CD14-positive monocyte (primary cell): ENCODE data around the gene TCEAL7. TPM values are rescaled to one million over a fixed set of nuclear protein-coding genes. Genes with fewer than 3 reads are reported as not detected.

Experiments
- DNase-seq, 3 donors: peaks; one replicate each; pipeline ENCODE4 v3.0.0-alpha.2; 2011 to 2022
- H2AFZ ChIP-seq: 2 replicates; pipeline ENCODE4 v1.6.0; 2012; ENCODE audit warnings: mild to moderate bottlenecking, low read depth, low read length, inconsistent platforms; ENCODE audit not compliant: insufficient read depth, poor library complexity, severe bottlenecking
- H3K27ac ChIP-seq, 2 donors: 1 replicate in 1 of 2; 2 replicates in 1 of 2; pipeline ENCODE4 v1.5.1; 2012 to 2013; ENCODE audit warnings: low read length in 2 of 2, control low read depth in 1 of 2, inconsistent platforms in 1 of 2, low read depth in 1 of 2, mild to moderate bottlenecking in 1 of 2
- H3K27me3 ChIP-seq, 2 donors: one replicate each; pipeline versions ENCODE4 v1.6.0 to v1.6.1; 2011 to 2013; ENCODE audit warnings: low read length in 2 of 2; ENCODE audit not compliant: control insufficient read depth in 2 of 2, insufficient read depth in 2 of 2
- H3K36me3 ChIP-seq, 2 donors: replicated peaks in 1 of 2; 1 replicate in 1 of 2; 2 replicates in 1 of 2; pipeline versions ENCODE4 v1.5.1 to v1.6.1; 2012 to 2013; ENCODE audit warnings: low read length in 2 of 2, control low read depth in 1 of 2, inconsistent platforms in 1 of 2, mild to moderate bottlenecking in 1 of 2; ENCODE audit not compliant: insufficient read depth in 2 of 2, control insufficient read depth in 1 of 2
- H3K4me1 ChIP-seq, 2 donors: 1 replicate in 1 of 2; 2 replicates in 1 of 2; pipeline versions ENCODE4 v1.5.1 to v1.6.1; 2012 to 2013; ENCODE audit warnings: low read length in 2 of 2, control low read depth in 1 of 2, inconsistent platforms in 1 of 2, mild to moderate bottlenecking in 1 of 2, moderate library complexity in 1 of 2; ENCODE audit not compliant: insufficient read depth in 2 of 2, control insufficient read depth in 1 of 2
- H3K4me2 ChIP-seq: replicated peaks from 2 replicates; pipeline ENCODE3; 2012; ENCODE audit warnings: low read length, moderate library complexity, mild to moderate bottlenecking; ENCODE audit not compliant: poor library complexity, severe bottlenecking; ENCODE audit errors: extremely low read depth
- H3K4me3 ChIP-seq, 3 experiments: fragments of 200-600 bp in 1 of 3; sonication (generic) in 1 of 3; replicated peaks in 1 of 3; 1 replicate in 2 of 3; 2 replicates in 1 of 3; pipeline ENCODE4 v1.5.1; 2011 to 2013; ENCODE audit warnings: low read length in 3 of 3, mild to moderate bottlenecking in 3 of 3, control low read depth in 2 of 3, low read depth in 2 of 3, inconsistent platforms in 1 of 3, moderate library complexity in 1 of 3
- H3K79me2 ChIP-seq: 2 replicates; pipeline ENCODE4 v1.6.0; 2012; ENCODE audit warnings: mild to moderate bottlenecking, control low read depth, inconsistent platforms, low read length, moderate library complexity; ENCODE audit not compliant: insufficient read depth
- H3K9ac ChIP-seq: 2 replicates; pipeline ENCODE4 v1.6.0; 2017; ENCODE audit warnings: low read length, mild to moderate bottlenecking; ENCODE audit not compliant: insufficient read depth, poor library complexity, severe bottlenecking
- H3K9me3 ChIP-seq, 2 donors: replicated peaks in 1 of 2; 1 replicate in 1 of 2; 2 replicates in 1 of 2; pipeline versions ENCODE4 v1.5.1 to v1.6.1; 2012 to 2013; ENCODE audit warnings: low read length in 2 of 2, control low read depth in 1 of 2; ENCODE audit not compliant: control insufficient read depth in 1 of 2, insufficient read depth in 1 of 2
- H4K20me1 ChIP-seq: 2 replicates; pipeline ENCODE4 v1.6.0; 2012; ENCODE audit warnings: mild to moderate bottlenecking, low read length, control low read depth, moderate library complexity; ENCODE audit not compliant: insufficient read depth
- H3K27ac Mint-ChIP-seq, 7 donors: one replicate each; pipeline ENCODE4 v1.8.0; 2020; ENCODE audit warnings: mild to moderate bottlenecking in 7 of 7, mixed read lengths in 7 of 7, moderate library complexity in 6 of 7, inconsistent platforms in 2 of 7
- H3K27me3 Mint-ChIP-seq, 3 donors: one replicate each; pipeline ENCODE4 v1.8.0; 2021 to 2022; ENCODE audit warnings: low read depth in 3 of 3, mild to moderate bottlenecking in 3 of 3, mixed read lengths in 3 of 3, moderate library complexity in 3 of 3, inconsistent platforms in 1 of 3
- H3K36me3 Mint-ChIP-seq, 2 donors: one replicate each; pipeline ENCODE4 v1.8.0; 2020; ENCODE audit warnings: mixed read lengths in 2 of 2, inconsistent platforms in 1 of 2, mild to moderate bottlenecking in 1 of 2
- H3K4me1 Mint-ChIP-seq: one replicate; pipeline ENCODE4 v1.8.0; 2020; ENCODE audit warnings: mild to moderate bottlenecking, mixed read lengths
- H3K4me3 Mint-ChIP-seq, 2 donors: one replicate each; pipeline ENCODE4 v1.8.0; 2020; ENCODE audit warnings: mild to moderate bottlenecking in 2 of 2, mixed read lengths in 2 of 2, moderate library complexity in 1 of 2
- H3K9me3 Mint-ChIP-seq, 7 donors: one replicate each; pipeline ENCODE4 v1.8.0; 2020 to 2022; ENCODE audit warnings: mixed read lengths in 7 of 7, mild to moderate bottlenecking in 6 of 7, moderate library complexity in 6 of 7, inconsistent platforms in 2 of 7
- WGBS: methylation state at CpG from one replicate; pipeline ENCODE4 v1.1.5; 2013; ENCODE audit warnings: missing lambda C conversion rate; ENCODE audit not compliant: insufficient coverage; 5-methylcytosine and 5-hydroxymethylcytosine counted together
- intact Hi-C, 2 donors: fragments of 100-400 bp; cut with micrococcal nuclease; formaldehyde crosslinking; loops; one replicate each; pipeline versions ENCODE4 v1.15.0 to v1.15.1; 2023
- polyA plus RNA-seq, 3 donors: library from polyadenylated mRNA; depleted of rRNA in 1 of 3; unstranded in 2 of 3; stranded (reverse) in 1 of 3; fragments of 300-500 nt in 2 of 3; fragments of >200 nt in 1 of 3; fragmentation: Illumina TruSeq in 2 of 3; gene quantifications; 1 replicate in 2 of 3; 2 replicates in 1 of 3; pipeline ENCODE4 v1.2.3, GENCODE V29; 2012 to 2021
- TF ChIP-seq, protein P1 (sequence below): fragments of 200-600 bp; IDR thresholded peaks from one replicate; pipeline ENCODE4 v1.8.0; 2022; ENCODE audit warnings: antibody characterized with exemption, mild to moderate bottlenecking

TCEAL7 gene
- polyA plus RNA-seq, 3 donors, result not detected

DNA sequence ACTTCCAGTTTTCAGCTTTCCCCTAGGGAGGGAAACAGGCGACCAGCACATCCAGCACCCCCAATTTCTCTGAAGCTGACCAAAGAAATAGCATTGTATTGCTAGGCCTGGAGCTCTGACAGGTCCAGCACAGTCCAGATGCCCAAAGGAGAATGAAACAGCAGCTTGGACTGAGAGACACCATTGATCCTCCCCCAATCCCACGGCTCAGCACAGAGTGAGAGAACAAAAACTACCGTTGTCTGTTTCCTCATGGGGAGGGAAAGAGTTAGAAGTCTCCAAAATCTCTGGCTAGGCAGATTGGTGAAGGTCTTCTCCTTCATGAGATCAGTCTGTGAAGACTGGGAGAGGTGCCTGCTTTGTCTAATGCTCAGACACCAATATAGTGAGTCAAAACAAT lies 8.6 kb downstream of the TCEAL7 start:
- Histone ChIP-seq H3K4me3 (no peak overlapping the region), H3K4me1 (no peaks in the 10 kb centered on the region), H4K20me1 (no peaks in the 10 kb centered on the region), H3K9ac (no peak overlapping the region), H2AFZ (no peak overlapping the region), H3K4me2 (no peak overlapping the region), H3K9me3 (no peaks in the 10 kb centered on the region), H3K27ac (no peak overlapping the region), H3K36me3 (no peaks in the 10 kb centered on the region), H3K27me3 (peaks cover 0 to 2% of the 10 kb centered on the region in 2 donors), H3K79me2 (no peaks in the 10 kb centered on the region)
- TF ChIP-seq, protein P1, sequence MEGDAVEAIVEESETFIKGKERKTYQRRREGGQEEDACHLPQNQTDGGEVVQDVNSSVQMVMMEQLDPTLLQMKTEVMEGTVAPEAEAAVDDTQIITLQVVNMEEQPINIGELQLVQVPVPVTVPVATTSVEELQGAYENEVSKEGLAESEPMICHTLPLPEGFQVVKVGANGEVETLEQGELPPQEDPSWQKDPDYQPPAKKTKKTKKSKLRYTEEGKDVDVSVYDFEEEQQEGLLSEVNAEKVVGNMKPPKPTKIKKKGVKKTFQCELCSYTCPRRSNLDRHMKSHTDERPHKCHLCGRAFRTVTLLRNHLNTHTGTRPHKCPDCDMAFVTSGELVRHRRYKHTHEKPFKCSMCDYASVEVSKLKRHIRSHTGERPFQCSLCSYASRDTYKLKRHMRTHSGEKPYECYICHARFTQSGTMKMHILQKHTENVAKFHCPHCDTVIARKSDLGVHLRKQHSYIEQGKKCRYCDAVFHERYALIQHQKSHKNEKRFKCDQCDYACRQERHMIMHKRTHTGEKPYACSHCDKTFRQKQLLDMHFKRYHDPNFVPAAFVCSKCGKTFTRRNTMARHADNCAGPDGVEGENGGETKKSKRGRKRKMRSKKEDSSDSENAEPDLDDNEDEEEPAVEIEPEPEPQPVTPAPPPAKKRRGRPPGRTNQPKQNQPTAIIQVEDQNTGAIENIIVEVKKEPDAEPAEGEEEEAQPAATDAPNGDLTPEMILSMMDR, result no peak
- Mint-ChIP-seq H3K4me1 (no peaks in the 10 kb centered on the region), H3K36me3 (no peaks in the 10 kb centered on the region), H3K9me3 (no peaks in the 10 kb centered on the region), H3K4me3 (no peak overlapping the region), H3K27ac (no peak overlapping the region), H3K27me3 (peaks cover 0 to 13% (median 1%) of the 10 kb centered on the region in 3 donors)
- intact Hi-C loops, result no loop called here
- DNase-seq, result no peak
- WGBS, result no CpG with 5 or more reads among the region's 3 CpGs

DNA sequence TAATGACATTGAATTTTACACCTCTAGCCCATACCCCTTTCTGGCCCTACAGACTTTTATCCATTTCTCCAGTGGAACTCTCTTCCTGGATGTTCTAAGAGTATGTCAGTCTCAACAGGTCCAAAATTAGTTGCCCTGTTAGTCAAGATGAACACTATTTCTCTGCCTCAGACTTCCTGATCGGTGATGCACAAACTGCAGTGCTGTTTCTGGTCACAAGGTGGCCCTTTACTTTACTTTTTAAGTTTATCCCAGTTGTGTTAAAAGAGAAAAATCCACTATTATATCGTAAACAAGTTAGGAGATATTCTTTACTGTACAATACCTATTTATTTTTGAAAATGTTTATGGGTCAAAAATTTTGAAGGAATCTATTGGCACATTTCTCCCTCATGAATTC lies 13.1 kb downstream of the TCEAL7 start:
- peaks cover 0 to 6% of the 10 kb centered on the region in 2 donors for H3K27me3 ChIP-seq
- Mint-ChIP-seq H3K27me3 (peaks cover 0 to 5% (median 0%) of the 10 kb centered on the region in 3 donors), H3K36me3 (no peaks in the 10 kb centered on the region), H3K4me3 (no peak overlapping the region), H3K9me3 (no peaks in the 10 kb centered on the region), H3K4me1 (no peaks in the 10 kb centered on the region), H3K27ac (no peak overlapping the region)
- H3K36me3 ChIP-seq, result no peaks in the 10 kb centered on the region
- TF ChIP-seq, protein P1, result peak; percentile 63
- H3K9ac ChIP-seq, result no peak overlapping the region
- H3K27ac ChIP-seq, result no peak overlapping the region
- DNase-seq, result peak in 2 of 3 donors; percentile 1 to 9
- H3K4me1 ChIP-seq, result no peaks in the 10 kb centered on the region
- no peak overlapping the region for H3K4me3 ChIP-seq
- no peak overlapping the region for H2AFZ ChIP-seq
- H4K20me1 ChIP-seq, result no peaks in the 10 kb centered on the region
- intact Hi-C loops, result loop anchor here (10.0 kb wide), 2 partner anchors 102 to 122 kb away; no protein-coding TSS in a partner anchor
- no peak overlapping the region for H3K4me2 ChIP-seq
- no peaks in the 10 kb centered on the region for H3K9me3 ChIP-seq
- H3K79me2 ChIP-seq, result no peaks in the 10 kb centered on the region
- WGBS, result no CpG with 5 or more reads among the region's 2 CpGs
